Tibial nerve (tissue), 3 donors: Measurements from ENCODE around the gene DMAP1.

Experiments
- POLR2A ChIP-seq, 2 donors: fragments of 450-650 bp; IDR thresholded peaks; one replicate each; pipeline ENCODE4 v1.6.1; 2017; ENCODE audit warnings: antibody characterized with exemption in 2 of 2, mild to moderate bottlenecking in 2 of 2, moderate library complexity in 2 of 2
- TF ChIP-seq, protein P1 (sequence below), 5 experiments: fragments of 200-600 bp in 3 of 5; fragments of 450-650 bp in 2 of 5; sonication (generic) in 3 of 5; IDR thresholded peaks; one replicate each; pipeline ENCODE4 v1.5.1; 2016 to 2019; ENCODE audit warnings: antibody characterized with exemption in 5 of 5, mild to moderate bottlenecking in 3 of 5, moderate library complexity in 2 of 5

DNA sequence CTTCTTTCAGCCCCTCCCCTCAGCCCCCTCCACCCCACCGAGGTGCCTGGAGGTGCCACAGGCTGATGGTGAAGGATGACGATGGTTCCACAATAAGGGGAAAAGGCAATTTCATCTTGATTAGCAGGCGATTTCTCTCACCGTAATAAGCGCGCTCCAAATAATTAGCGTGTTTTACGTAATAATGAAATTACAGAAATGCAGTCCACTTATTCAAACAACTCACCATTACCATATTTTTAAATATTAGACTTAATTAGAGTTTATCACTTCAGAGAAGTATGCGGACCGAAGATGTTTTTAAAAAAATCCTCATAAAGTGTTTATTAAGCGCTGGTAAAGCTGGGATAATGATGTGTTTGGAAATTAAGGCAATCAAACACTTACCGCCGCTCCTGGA lies 14.9 kb downstream of the DMAP1 start:
- TF ChIP-seq, protein P1, sequence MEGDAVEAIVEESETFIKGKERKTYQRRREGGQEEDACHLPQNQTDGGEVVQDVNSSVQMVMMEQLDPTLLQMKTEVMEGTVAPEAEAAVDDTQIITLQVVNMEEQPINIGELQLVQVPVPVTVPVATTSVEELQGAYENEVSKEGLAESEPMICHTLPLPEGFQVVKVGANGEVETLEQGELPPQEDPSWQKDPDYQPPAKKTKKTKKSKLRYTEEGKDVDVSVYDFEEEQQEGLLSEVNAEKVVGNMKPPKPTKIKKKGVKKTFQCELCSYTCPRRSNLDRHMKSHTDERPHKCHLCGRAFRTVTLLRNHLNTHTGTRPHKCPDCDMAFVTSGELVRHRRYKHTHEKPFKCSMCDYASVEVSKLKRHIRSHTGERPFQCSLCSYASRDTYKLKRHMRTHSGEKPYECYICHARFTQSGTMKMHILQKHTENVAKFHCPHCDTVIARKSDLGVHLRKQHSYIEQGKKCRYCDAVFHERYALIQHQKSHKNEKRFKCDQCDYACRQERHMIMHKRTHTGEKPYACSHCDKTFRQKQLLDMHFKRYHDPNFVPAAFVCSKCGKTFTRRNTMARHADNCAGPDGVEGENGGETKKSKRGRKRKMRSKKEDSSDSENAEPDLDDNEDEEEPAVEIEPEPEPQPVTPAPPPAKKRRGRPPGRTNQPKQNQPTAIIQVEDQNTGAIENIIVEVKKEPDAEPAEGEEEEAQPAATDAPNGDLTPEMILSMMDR (IDR thresholded peaks at IDR 0.05), result no peak
- no peak for TF ChIP-seq POLR2A (IDR thresholded peaks at IDR 0.05)
